K562 (cell line): ENCODE data around the gene UBE2G2. TPM values are rescaled to one million over a fixed set of nuclear protein-coding genes. Genes with fewer than 3 reads are reported as not detected.

Source experiments
- CCNT2 ChIP-seq: IDR thresholded peaks from 2 replicates; pipeline ENCODE4 v1.6.1; 2011; ENCODE audit warnings: borderline replicate concordance, low read depth, mild to moderate bottlenecking, moderate library complexity, mixed read lengths, low read length; ENCODE audit not compliant: insufficient read length; ENCODE audit errors: extremely low read depth
- EP400 ChIP-seq: fragments of 450-650 bp; IDR thresholded peaks from 2 replicates; pipeline ENCODE4 v1.6.1; 2017; ENCODE audit warnings: antibody characterized with exemption, mild to moderate bottlenecking, moderate library complexity
- MCM3 ChIP-seq: fragments of 450-650 bp; IDR thresholded peaks from 2 replicates; pipeline ENCODE4 v1.6.1; 2016
- NFIX ChIP-seq: fragments of 250-450 bp; sonication (Bioruptor Pico); IDR thresholded peaks from 2 replicates; pipeline ENCODE4 v1.4.0; 2020; ENCODE audit warnings: low read depth, mild to moderate bottlenecking, moderate library complexity
- SAP30 ChIP-seq: fragments of 200-600 bp; sonication (generic); IDR thresholded peaks from 2 replicates; pipeline ENCODE4 v1.6.1; 2012; ENCODE audit warnings: borderline replicate concordance, low read depth, mild to moderate bottlenecking, moderate library complexity, low read length, control low read depth, inconsistent platforms; ENCODE audit not compliant: insufficient read depth, poor library complexity, severe bottlenecking
- SP1 ChIP-seq: sonication (generic); formaldehyde crosslinking; IDR thresholded peaks from 2 replicates; pipeline ENCODE4 v1.8.1; 2022; ENCODE audit warnings: mild to moderate bottlenecking, missing genetic modification reagents
- WHSC1 ChIP-seq: IDR thresholded peaks from one replicate; pipeline ENCODE4 v1.6.1; 2012; ENCODE audit warnings: low read length, control low read depth, inconsistent platforms
- ZNF3 ChIP-seq: fragments of 250-450 bp; sonication (Bioruptor Pico); IDR thresholded peaks from 2 replicates; pipeline ENCODE4 v1.5.0; 2021; ENCODE audit warnings: mild to moderate bottlenecking, moderate library complexity
- ZNF695 ChIP-seq: fragments of 450-650 bp; formaldehyde crosslinking; IDR thresholded peaks from 2 replicates; pipeline ENCODE4 v1.4.0; 2020; ENCODE audit warnings: mild to moderate bottlenecking, moderate library complexity
- ZNF79 ChIP-seq: fragments of 250-450 bp; sonication (Bioruptor Pico); IDR thresholded peaks from 2 replicates; pipeline ENCODE4 v1.4.0; 2020; ENCODE audit warnings: low read depth, mild to moderate bottlenecking, moderate library complexity
- polyA plus RNA-seq, 8 experiments: library from polyadenylated mRNA; depleted of rRNA in 4 of 8; stranded (reverse) in 5 of 8; unstranded in 3 of 8; fragments of >200 nt; fragmentation: Nextera tagmentation in 2 of 8; fragmentation: Illumina TruSeq in 1 of 8; extraction: Ambion mirVana in 2 of 8; extraction: Trizol in 1 of 8; gene quantifications; 2 replicates each; pipeline versions ENCODE4 v1.2.1 to v1.2.3, GENCODE V29; 2011 to 2014; ENCODE audit warnings: inconsistent platforms in 1 of 8, missing spikeins in 1 of 8
- total RNA-seq, 7 experiments: library from RNA; depleted of rRNA in 6 of 7; stranded (reverse); fragments of >200 nt in 6 of 7; fragmentation: Illumina TruSeq in 2 of 7; extraction: Trizol in 2 of 7; gene quantifications; 2 replicates each; pipeline versions ENCODE4 v1.2.1 to v1.2.3, GENCODE V29; 2011 to 2021; ENCODE audit warnings: low replicate concordance in 1 of 7
- TF ChIP-seq, protein P1 (sequence below), 2 experiments: fragments of 450-650 bp; formaldehyde crosslinking in 1 of 2; IDR thresholded peaks; 2 replicates each; pipeline versions ENCODE4 v1.4.0 to v1.6.1; 2014 to 2020; ENCODE audit warnings: mild to moderate bottlenecking in 2 of 2, borderline replicate concordance in 1 of 2, low read depth in 1 of 2
- TF ChIP-seq, protein P2 (sequence below): IDR thresholded peaks from 3 replicates; pipeline ENCODE4 v1.6.1; 2011; ENCODE audit warnings: borderline replicate concordance, mild to moderate bottlenecking, moderate library complexity; ENCODE audit not compliant: insufficient read length; ENCODE audit errors: extremely low read depth
- TF ChIP-seq, protein P3 (sequence below), 3 experiments: IDR thresholded peaks in 2 of 3; conservative IDR thresholded peaks in 1 of 3; 2 replicates each; pipeline ENCODE4 v1.5.1; 2011 to 2012; ENCODE audit warnings: low read length in 3 of 3, mild to moderate bottlenecking in 3 of 3, control low read depth in 2 of 3, improper control_type of control experiment in 1 of 3, inconsistent platforms in 1 of 3, low read depth in 1 of 3, mixed read lengths in 1 of 3, moderate library complexity in 1 of 3; ENCODE audit not compliant: insufficient read depth in 2 of 3

The UBE2G2 gene
- total and polyA plus RNA-seq, 9 of the 15 experiments (the other 6 are each of a cell fraction or from before 2014, with no cell fraction given), result 47.5 to 225 (median 140) TPM

DNA sequence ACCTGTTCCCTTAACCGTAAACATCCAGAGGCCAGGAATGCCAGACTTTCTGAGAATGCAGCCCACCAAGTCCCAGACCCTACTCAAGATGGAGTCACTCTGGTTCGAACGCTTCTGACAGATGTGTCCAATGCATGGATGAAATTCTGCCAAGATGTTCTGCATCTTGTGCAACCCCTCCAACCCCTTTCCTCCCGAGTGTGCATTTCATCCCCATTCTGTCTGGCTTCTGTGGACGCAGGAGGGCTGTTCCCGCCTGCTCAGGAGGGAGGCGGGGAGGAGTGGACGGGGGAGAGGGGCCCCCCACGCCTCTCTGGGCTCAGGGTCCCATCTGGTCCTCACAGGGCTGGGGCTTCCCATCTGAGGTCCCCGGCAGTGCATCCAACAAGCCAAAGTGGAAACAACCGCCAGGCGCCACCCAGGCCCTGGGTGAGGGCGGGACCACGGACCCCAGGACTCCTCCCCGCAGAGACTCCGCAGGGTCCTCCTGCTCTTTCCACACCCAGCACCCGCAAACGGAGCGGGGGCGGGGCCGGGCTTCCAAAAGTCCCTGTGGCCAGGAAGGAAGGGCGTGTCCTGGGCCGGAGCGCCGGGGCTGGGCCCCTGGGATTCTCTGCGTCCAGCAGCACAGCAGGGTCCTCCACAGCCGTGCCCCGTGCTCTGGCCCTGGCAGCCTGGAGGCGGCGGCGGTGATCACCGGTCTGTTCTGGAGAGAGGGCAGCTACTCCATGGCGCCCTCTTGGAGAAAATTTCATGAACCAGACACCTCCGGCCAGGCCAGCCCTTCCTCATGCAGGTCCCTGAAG lies 44.0 kb upstream of the UBE2G2 start (continued):
- TF ChIP-seq, protein P1, sequence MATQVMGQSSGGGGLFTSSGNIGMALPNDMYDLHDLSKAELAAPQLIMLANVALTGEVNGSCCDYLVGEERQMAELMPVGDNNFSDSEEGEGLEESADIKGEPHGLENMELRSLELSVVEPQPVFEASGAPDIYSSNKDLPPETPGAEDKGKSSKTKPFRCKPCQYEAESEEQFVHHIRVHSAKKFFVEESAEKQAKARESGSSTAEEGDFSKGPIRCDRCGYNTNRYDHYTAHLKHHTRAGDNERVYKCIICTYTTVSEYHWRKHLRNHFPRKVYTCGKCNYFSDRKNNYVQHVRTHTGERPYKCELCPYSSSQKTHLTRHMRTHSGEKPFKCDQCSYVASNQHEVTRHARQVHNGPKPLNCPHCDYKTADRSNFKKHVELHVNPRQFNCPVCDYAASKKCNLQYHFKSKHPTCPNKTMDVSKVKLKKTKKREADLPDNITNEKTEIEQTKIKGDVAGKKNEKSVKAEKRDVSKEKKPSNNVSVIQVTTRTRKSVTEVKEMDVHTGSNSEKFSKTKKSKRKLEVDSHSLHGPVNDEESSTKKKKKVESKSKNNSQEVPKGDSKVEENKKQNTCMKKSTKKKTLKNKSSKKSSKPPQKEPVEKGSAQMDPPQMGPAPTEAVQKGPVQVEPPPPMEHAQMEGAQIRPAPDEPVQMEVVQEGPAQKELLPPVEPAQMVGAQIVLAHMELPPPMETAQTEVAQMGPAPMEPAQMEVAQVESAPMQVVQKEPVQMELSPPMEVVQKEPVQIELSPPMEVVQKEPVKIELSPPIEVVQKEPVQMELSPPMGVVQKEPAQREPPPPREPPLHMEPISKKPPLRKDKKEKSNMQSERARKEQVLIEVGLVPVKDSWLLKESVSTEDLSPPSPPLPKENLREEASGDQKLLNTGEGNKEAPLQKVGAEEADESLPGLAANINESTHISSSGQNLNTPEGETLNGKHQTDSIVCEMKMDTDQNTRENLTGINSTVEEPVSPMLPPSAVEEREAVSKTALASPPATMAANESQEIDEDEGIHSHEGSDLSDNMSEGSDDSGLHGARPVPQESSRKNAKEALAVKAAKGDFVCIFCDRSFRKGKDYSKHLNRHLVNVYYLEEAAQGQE (IDR thresholded peaks at IDR 0.05; ENCODE audit: borderline replicate concordance), result peak; percentile 89
- TF ChIP-seq, protein P1 (CRISPR knock-in tag; IDR thresholded peaks at IDR 0.05; ENCODE audit: low read depth), result no peak
- TF ChIP-seq, protein P2, sequence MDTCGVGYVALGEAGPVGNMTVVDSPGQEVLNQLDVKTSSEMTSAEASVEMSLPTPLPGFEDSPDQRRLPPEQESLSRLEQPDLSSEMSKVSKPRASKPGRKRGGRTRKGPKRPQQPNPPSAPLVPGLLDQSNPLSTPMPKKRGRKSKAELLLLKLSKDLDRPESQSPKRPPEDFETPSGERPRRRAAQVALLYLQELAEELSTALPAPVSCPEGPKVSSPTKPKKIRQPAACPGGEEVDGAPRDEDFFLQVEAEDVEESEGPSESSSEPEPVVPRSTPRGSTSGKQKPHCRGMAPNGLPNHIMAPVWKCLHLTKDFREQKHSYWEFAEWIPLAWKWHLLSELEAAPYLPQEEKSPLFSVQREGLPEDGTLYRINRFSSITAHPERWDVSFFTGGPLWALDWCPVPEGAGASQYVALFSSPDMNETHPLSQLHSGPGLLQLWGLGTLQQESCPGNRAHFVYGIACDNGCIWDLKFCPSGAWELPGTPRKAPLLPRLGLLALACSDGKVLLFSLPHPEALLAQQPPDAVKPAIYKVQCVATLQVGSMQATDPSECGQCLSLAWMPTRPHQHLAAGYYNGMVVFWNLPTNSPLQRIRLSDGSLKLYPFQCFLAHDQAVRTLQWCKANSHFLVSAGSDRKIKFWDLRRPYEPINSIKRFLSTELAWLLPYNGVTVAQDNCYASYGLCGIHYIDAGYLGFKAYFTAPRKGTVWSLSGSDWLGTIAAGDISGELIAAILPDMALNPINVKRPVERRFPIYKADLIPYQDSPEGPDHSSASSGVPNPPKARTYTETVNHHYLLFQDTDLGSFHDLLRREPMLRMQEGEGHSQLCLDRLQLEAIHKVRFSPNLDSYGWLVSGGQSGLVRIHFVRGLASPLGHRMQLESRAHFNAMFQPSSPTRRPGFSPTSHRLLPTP, result no peak
- 0 out of 2 replicates have a peak, but pooled peaks have one; percentile 26 for TF ChIP-seq SP1 (CRISPR knock-in tag)
- TF ChIP-seq ZNF3 (CRISPR knock-in tag), result no peak
- no peak for TF ChIP-seq NFIX (CRISPR knock-in tag)
- no peak for TF ChIP-seq WHSC1
- no peak for TF ChIP-seq ZNF695
- TF ChIP-seq CCNT2, result peak; percentile 45
- TF ChIP-seq, protein P3, sequence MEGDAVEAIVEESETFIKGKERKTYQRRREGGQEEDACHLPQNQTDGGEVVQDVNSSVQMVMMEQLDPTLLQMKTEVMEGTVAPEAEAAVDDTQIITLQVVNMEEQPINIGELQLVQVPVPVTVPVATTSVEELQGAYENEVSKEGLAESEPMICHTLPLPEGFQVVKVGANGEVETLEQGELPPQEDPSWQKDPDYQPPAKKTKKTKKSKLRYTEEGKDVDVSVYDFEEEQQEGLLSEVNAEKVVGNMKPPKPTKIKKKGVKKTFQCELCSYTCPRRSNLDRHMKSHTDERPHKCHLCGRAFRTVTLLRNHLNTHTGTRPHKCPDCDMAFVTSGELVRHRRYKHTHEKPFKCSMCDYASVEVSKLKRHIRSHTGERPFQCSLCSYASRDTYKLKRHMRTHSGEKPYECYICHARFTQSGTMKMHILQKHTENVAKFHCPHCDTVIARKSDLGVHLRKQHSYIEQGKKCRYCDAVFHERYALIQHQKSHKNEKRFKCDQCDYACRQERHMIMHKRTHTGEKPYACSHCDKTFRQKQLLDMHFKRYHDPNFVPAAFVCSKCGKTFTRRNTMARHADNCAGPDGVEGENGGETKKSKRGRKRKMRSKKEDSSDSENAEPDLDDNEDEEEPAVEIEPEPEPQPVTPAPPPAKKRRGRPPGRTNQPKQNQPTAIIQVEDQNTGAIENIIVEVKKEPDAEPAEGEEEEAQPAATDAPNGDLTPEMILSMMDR (IDR thresholded peaks at IDR 0.05 in 2 of 3, conservative IDR thresholded peaks at IDR 0.05 in 1 of 3; ENCODE audit: insufficient read depth in 2 of 3, low read depth in 1 of 3, low read length in 3 of 3), result peak; percentile 70 to 89 (median 78)
- peak; percentile 57 for TF ChIP-seq EP400
- TF ChIP-seq SAP30, result no peak
- TF ChIP-seq MCM3, result no peak
- TF ChIP-seq ZNF79 (CRISPR knock-in tag), result no peak
